NCI-H2029 (cell line): Measurements from ENCODE around the gene CFAP52.
"Not testable (repeated sequence)": the region's sequence is repeated elsewhere in the genome, so short reads cannot be mapped to it uniquely, and the experiment has no call there.

ENCODE experiments used
- DNase-seq: peaks from one replicate; lab custom pipeline; 2025; lab: John Stamatoyannopoulos, UW

The CFAP52 gene

DNA sequence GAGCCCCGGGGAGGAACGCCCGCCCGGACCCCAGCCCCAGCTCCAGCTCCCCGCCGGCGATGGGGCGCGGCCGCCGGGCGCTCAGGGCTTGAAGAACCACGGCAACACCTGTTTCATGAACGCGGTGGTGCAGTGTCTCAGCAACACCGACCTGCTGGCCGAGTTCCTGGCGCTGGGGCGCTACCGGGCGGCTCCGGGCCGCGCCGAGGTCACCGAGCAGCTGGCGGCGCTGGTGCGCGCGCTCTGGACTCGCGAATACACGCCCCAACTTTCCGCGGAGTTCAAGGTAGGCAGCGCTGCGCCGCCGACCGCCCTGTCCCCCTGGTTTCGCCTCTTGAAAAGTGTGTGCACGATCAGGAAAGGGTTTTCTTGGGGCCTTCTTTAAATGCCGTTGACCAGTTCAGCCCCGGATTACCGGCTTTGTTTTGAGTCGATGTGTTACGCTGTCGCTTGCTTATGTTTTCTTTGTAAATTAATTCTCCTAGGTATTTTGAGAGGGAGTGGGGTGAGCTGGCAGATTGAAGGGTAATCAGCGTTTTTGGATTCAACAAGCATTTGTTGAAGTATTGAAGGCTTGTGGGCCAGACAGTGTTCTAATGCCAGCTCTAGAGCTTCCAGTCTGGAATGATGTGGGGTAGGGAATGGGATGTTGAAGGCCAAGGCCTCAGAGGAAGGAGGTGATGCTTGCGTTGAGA lies 69.6 kb downstream of the CFAP52 start:
- peak; percentile 15 for DNase-seq

DNA sequence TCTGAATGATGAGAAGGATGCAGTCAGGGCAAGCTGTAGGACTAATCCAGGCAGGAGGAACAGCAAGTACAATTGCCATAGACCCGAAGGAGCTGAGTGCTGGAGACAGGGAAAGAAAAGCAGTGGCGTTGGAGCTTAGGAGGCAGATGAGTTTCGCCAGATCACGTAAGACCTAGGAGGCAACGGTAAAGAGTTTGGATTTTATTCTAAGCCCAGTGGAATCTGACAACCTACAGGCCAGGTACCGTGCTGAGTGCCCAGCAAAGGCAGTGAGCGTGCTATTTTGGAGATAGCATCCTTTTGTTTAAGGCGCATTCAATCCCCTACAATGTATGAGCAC lies 70.1 kb downstream of the CFAP52 start:
- DNase-seq = no peak

DNA sequence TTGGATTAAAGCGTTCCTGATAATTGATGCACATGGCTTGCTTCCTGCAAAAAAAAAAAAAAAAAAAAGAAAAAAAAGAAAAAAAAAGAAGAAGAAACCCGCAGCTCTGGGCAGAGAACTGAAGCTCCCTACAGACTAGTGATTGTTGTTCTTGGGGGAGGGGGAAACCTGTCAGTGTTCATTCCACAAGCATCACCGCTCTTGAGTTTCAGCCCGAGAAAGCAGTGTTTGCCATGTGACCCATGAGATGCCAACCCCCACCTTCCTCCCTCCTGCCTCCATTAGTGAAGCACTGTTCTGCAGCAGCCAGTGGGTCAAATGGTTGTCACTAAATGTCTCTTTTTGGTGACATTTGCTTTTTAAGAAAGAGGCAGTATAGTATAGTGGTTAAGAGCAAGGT lies 70.6 kb downstream of the CFAP52 start:
- DNase-seq = no peak

DNA sequence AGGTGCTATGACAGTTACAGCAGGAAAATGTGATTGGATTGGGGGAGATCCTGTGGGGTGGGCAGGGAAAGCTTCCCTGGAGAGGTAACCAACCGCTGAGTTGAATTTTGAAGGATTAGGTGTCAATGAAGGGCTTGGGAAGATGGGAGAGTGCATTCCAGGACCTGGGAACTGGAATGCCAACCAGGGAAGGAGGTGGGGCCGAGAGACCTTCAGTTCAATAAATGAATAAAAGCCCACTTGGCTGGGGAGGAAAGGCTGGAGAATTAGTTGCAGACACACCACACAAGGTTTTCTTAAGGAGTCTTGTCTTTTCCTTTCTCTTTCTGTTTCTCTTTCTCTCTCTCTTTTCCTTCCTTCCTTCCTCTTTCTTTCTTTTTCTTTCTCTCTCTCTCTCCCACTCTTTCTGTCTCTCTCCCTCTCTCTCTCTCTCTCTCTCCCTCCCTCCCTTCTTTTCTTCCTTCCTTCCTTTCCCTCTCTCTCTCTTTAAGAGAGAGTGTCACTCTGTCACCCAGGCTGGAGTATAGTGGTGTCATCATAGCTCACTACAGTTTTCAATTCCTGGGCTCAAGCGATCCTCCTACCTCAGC lies 72.2 kb downstream of the CFAP52 start:
- no peak for DNase-seq

DNA sequence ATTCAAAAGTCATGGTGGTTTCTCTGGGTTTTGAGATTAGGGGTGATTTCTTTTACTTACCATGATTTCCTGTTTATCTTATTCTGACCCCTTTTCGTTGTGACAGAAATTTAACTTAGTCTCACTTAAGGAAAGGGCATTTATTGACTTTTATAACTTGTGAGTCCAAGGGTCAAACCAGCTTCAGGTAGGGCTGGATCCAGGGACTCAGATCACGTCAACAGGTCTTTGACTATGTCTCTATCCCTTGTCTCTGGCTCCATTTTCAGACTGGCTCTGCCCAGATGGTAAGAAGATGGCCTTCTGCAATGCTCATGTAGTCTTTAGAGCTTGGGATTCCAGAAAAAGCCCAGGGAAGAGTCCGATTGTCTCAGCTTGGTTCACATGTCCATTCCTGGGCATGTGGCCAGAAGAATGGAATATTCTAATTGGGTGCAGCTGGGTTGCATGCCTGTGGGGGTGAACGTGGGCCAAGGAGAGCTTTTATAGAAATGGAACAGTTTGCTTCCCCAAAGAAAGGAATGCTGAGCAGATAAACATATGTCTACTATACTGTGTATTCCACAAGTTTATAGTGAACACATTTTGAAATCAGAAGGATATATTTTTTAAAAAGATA lies 82.3 kb downstream of the CFAP52 start:
- DNase-seq = no peak

DNA sequence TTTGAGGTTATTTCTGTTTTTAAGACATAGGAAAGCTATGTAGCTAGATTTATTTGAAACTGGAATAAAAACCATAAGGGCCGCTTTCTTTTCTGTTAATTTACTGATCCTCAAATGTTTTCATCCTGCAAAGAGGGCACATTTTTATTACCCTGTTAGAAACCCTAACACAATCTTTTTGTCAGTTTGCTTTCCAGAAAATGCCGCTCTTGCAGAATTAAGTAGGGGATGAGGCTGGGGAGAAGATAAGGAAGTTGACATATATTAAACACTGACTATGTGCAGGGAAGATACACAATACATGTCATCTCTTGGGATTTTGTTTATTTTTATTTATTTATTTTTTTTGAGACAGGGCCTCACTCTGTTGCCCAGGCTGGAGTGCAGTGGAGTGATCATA lies 84.6 kb downstream of the CFAP52 start:
- no peak for DNase-seq

DNA sequence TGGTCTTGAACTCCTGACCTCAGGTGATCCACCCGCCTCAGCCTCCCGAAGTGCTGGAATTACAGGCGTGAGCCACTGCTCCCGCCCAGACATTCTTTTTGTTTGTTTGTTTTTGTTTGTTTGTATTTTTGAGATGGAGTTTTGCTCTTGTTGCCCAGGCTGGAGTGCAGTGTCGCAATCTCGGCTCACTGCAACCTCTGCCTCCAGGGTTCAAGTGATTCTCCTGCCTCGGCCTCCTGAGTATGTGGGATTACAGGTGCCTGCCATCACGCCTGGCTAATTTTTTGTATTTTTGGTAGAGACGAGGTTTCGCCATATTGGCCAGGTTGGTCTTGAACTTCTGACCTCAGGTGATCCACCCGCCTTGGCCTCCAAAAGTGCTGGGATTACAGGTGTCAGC lies 87.1 kb downstream of the CFAP52 start:
- not testable (repeated sequence) for DNase-seq

DNA sequence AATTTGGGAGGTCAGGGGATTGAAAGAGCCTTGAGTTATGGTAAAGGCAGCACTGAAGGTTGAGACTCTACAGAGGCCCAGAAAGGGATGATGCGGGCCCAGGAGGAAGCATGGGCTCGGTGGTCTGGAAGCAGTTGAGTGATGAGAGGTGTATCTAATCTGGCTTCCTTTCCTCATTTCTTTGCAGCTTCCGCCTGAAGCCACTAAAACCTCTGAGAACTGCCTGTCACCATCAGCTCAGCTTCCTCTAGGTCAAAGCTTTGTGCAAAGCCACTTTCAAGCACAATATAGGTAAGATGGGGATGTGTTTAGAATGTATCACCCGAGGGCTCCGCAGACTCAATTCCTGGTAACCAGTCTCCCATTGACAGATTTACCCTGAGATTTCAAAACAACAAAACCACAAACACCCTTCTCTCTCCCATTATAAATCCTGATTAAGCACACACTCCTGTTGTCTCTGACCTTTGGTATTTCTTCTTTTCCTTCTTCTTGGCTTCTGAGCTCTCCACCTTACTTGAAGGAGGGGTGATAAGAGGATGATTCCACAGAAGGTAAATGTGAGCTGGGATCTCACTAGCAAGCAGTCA lies 90.1 kb downstream of the CFAP52 start:
- no peak for DNase-seq

DNA sequence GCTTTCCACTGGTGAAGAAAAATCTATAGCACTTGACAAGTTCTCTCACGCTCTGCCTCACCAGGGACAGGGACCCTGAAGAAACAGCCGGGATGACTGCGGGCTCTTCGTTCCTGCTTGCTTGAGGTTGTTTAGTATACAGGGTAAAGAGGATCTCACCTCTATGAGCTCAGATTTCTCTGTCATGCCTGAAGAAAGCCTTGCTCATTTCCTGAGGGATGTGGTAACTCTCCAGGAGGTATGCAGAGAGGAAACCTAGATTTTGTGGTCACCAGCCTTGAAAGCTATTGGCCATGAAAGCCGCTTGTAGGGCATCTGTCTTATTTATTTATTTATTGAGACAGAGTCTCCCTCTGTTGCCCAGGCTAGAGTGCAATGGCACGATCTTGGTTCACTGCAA lies 92.1 kb downstream of the CFAP52 start:
- no peak for DNase-seq

DNA sequence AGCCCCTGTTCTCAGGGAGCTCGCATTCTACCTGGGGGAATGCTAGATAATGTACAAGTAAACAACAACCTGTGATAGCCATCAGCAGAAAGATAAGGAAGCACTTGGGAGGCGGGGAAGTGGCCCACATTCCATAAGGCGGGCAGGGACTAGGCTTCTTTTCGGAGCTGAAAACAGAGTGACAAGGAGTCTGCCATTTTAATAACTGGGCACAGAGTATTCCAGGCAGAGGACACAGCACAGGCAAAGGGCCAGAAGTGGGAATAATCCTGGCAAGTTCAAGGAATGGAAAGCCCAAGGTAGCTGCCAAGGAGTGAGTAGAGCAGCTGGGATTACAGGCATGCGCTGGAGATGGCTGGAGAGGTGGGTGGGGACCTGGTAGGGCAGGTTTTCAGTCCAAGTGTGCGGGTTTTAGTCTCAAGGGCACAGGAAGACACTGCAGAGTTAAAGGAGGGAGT lies 93.1 kb downstream of the CFAP52 start:
- DNase-seq = no peak

DNA sequence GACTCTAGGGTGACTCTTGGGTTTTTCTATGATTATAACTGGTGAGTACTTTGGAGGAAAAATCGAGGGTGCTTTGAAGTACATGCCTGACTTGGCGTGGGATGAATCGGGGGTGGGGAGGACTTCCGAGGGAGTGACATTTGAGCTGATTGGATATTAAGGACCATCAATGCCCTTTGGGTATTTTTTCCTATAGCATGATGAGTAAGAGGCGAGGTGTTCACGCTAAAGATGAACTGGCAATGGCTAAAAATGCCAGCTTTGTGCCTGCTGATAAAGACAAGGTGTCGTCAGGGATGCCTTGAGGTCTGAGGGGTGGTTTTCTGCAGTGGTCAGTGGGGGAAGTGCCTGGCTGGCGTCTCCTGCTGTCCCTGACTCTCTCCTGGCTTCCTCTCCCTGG lies 94.2 kb downstream of the CFAP52 start:
- DNase-seq = no peak

DNA sequence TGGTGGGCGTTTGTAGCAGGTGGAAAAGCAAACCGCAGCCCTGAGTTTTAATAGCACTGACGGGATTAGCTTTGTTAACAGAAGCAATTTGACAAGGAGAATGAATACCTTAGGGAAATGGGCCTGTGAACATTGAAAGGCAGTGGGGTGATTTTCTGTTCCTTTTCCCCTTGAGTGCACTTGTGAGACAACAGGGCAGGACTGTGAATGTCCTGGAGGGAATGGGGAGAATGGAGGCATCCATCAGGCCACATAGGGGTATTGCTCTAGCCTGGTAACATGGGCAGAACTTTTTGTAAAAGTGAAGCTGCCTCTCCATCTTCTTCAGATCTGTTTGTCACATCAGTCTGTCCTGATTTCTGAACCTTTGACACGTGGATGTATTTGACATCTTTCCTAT lies 95.1 kb downstream of the CFAP52 start:
- no peak for DNase-seq

DNA sequence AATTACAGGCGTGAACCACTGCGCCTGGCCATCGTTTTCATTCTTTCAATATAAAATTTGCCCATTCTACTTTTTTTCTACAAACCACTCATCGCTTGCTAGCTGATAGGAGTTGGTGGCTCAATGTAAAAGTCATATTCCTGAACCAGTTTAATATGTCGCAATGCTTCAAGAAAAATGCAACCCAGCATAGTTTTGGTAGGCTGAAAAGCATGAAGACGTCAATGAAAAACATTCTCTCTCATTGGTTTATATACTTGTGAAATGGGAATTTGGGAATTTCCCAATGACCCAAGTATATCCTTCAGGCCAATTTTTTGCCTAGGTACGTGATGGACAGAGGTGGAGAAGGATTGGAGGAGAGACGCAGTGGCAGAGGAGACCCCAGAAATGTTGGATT lies 95.8 kb downstream of the CFAP52 start:
- no peak for DNase-seq

DNA sequence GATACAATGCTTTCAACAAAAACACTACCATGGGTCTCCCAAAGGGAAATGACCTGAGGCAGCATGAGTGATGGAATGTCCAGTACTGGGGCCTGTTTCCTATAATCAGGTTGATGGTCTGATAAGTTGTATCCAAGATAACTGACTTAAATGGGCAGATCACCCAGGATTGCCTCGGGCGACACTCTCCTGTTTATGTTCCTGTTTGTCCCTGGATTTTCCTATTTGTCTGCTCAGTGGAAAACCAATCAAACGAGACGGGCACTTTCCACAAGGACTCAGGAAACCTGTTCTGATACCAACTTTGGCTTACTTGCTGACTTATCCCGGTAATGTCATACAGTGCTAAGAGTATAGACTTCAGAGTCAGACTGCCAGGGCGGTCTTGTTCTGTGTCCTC lies 96.2 kb downstream of the CFAP52 start:
- DNase-seq = no peak

DNA sequence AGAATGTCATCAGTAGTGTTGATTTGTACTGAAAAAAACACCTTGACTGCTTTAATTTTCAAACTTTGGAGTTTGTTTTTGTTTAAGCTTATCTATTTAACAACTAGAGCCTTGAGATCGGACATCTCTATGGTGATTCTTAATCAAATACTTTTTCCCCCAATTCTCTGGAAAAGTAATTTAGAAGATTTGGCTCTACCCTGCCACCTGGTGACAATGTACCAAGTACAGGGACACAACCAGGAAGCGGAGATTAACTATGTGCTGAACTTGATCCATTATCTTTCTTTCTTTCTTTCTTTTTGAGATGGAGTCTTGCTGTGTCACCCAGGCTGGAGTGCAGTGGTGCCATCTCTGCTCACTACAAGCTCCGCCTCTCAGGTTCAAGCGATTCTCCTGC lies 99.6 kb downstream of the CFAP52 start:
- DNase-seq = no peak

DNA sequence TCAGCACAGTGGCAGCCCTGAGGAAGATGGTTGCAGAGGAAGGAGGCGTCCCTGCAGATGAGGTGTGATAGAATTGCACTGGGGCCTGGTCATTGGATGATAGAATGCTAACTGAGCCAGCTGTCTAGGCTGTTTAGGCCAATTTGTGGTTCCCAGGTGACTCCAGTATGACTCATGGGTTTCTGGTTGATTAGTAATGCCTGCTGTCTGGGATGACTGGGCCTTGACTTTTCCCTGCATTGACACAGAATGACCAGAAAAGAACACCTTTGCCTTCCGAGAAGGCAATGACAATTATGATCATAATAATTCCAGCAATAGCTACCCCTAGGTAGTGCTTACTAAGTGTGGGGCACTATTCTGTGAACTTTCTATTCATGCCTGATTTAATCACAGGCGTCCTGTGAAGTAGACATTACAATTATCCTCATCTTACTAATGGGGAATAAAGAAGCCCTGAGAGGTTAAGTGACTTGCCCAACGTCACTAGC lies 100.4 kb downstream of the CFAP52 start:
- no peak for DNase-seq

DNA sequence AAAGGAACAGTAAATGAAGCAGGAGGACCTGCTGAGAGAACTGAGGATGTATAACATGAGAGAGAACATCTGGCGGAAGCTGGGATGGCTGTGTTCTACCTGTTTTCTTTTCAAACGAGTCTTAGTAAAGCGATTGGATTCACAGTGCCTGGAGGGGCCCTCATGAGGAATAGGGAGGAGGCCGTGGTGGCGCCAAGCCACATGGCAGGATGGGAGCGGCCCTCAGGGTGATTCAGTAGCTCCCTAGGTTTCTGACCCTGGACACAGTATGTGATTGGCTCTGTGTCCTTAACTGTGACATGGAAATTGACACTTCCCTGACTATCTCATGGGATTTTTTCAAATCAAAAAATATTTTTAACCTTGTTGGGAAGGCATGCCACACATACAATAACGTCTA lies 101.0 kb downstream of the CFAP52 start:
- no peak for DNase-seq

DNA sequence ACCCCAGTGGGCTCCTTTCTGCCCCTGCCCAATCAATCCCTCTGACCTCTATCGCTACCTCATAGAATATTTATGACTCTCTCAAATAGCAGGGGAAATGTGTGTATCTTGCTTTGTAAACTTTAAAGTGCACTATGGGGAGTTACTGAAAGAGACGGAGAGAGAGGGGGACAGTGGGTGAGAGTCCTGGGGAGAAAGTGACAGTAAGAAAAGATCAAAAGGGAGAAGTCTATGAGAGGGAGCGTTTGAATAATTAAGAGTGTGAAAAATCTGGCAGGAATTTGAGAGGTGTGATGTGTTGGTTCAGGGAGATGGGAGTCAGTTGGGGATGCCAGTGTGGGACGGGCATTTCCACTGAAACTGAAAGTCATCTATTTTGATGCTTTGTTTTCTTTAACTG lies 101.5 kb downstream of the CFAP52 start:
- no peak for DNase-seq

DNA sequence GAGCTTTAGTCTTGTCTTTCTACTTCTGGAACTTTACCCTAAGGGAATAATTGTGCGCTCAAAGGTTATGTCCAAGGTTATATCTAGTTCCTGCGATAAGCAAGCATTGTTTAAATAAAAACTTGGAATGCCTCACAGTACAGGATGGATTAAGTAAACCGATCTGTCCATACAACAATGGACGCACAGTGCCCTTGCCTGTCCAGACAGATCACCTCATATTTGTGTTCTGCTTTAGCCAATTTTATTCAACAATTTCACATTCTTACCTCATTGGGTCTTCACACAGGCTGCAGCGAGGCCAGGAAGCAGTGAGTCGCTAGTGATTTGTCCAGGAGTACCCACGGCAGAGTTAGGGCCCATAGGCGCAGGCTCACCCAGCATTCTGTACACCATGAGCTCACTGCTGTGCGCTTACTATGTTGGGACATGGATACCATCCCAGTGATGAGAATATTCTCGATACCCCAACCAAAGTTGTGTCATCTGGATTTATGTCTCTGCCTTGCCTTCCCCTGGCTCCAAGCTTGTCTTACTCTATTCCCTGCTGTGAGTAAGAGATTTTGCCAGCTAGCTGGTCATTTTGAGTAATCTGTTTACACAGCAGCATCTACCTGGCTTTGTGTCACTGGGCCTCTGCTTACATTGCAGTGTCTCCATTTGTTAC lies 108.6 kb downstream of the CFAP52 start:
- DNase-seq = no peak
